NT2/D1 (cell line): Measurements from ENCODE around the gene LPAR1.

ENCODE experiments used
- DNase-seq: peaks from one replicate; pipeline ENCODE4 v3.0.0-alpha.2; 2011; ENCODE audit warnings: low read depth, low spot score
- H3K27me3 ChIP-seq: 2 replicates; pipeline ENCODE4 v1.6.0; 2011; ENCODE audit warnings: mild to moderate bottlenecking; ENCODE audit not compliant: insufficient read length, insufficient read depth
- H3K36me3 ChIP-seq: 2 replicates; pipeline ENCODE4 v1.6.1; 2011; ENCODE audit warnings: mild to moderate bottlenecking, low read length, mixed read lengths; ENCODE audit not compliant: insufficient read depth, insufficient read length
- H3K4me1 ChIP-seq: 2 replicates; pipeline ENCODE4 v1.5.1; 2011; ENCODE audit not compliant: insufficient read depth, insufficient read length
- H3K4me3 ChIP-seq: 2 replicates; pipeline ENCODE4 v1.5.1; 2011; ENCODE audit warnings: low read depth; ENCODE audit not compliant: insufficient read length
- H3K9ac ChIP-seq: 2 replicates; pipeline ENCODE4 v1.6.0; 2011; ENCODE audit warnings: low read depth; ENCODE audit not compliant: insufficient read length
- H3K9me3 ChIP-seq: 2 replicates; pipeline ENCODE4 v1.5.1; 2011; ENCODE audit warnings: mild to moderate bottlenecking, low read length; ENCODE audit not compliant: insufficient read depth
- SUZ12 ChIP-seq: IDR thresholded peaks from 2 replicates; pipeline ENCODE4 v1.6.1; 2011; ENCODE audit not compliant: insufficient read length, insufficient read depth; ENCODE audit errors: extremely low read depth
- YY1 ChIP-seq: IDR thresholded peaks from 2 replicates; pipeline ENCODE4 v1.6.1; 2011; ENCODE audit not compliant: insufficient read length, insufficient read depth
- ZNF274 ChIP-seq: IDR thresholded peaks from 2 replicates; pipeline ENCODE4 v1.6.1; 2011; ENCODE audit warnings: mild to moderate bottlenecking, low read depth, low read length

The LPAR1 gene

GRCh38 chr9:110850401-110851135 is 187.7 kb downstream of the LPAR1 start:
- no peak overlapping the region for H3K4me3 ChIP-seq
- no peaks in the 10 kb centered on the region for H3K9me3 ChIP-seq
- no peaks in the 10 kb centered on the region for H3K4me1 ChIP-seq
- no peak for DNase-seq
- no peak for TF ChIP-seq ZNF274
- no peaks in the 10 kb centered on the region for H3K27me3 ChIP-seq
- no peaks in the 10 kb centered on the region for H3K36me3 ChIP-seq
- H3K9ac ChIP-seq: no peak overlapping the region

- H3K27me3 ChIP-seq: no peaks in the 10 kb centered on the region
- H3K9me3 ChIP-seq: no peaks in the 10 kb centered on the region
- no peak overlapping the region for H3K4me3 ChIP-seq
- TF ChIP-seq SUZ12 (no peak), YY1 (no peak), ZNF274 (no peak)
- H3K9ac ChIP-seq: no peak overlapping the region
- H3K36me3 ChIP-seq: no peaks in the 10 kb centered on the region
- DNase-seq: no peak
- no peaks in the 10 kb centered on the region for H3K4me1 ChIP-seq
Observed at GRCh38 chr9:110847671-110848070, 190.6 kb downstream of the LPAR1 start.

GRCh38 chr9:110846215-110846614 is 192.1 kb downstream of the LPAR1 start:
- H3K36me3 ChIP-seq: no peaks in the 10 kb centered on the region
- no peak overlapping the region for H3K4me3 ChIP-seq
- H3K9me3 ChIP-seq: no peaks in the 10 kb centered on the region
- no peak for DNase-seq
- TF ChIP-seq ZNF274 (no peak), YY1 (no peak), SUZ12 (no peak)
- no peaks in the 10 kb centered on the region for H3K27me3 ChIP-seq
- H3K4me1 ChIP-seq: no peaks in the 10 kb centered on the region
- no peak overlapping the region for H3K9ac ChIP-seq

DNA sequence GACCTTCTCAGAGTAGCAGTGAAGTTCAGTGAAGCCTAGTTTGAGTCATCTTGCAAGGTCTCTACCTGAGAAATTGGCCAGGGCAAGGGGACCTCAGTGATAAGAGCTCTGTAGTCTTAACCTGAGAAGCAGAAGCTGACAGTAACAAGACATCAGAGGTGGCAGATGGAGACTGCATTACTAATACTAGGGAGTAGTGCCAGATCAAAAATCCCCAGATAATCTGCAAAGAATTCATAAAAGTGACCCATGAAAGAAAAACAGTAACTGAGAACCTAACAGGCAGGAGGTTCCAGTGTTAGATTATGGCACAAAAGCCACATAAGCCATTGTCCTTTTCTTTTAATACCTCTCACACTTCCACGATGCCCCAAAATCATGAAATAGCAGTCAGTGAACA is 194.1 kb downstream of the LPAR1 start:
- Histone ChIP-seq H3K4me3 (no peak overlapping the region), H3K9me3 (no peaks in the 10 kb centered on the region), H3K27me3 (no peaks in the 10 kb centered on the region), H3K36me3 (no peaks in the 10 kb centered on the region), H3K9ac (no peak overlapping the region), H3K4me1 (no peaks in the 10 kb centered on the region)
- DNase-seq: no peak
- TF ChIP-seq YY1: no peak
- TF ChIP-seq SUZ12: no peak

DNA sequence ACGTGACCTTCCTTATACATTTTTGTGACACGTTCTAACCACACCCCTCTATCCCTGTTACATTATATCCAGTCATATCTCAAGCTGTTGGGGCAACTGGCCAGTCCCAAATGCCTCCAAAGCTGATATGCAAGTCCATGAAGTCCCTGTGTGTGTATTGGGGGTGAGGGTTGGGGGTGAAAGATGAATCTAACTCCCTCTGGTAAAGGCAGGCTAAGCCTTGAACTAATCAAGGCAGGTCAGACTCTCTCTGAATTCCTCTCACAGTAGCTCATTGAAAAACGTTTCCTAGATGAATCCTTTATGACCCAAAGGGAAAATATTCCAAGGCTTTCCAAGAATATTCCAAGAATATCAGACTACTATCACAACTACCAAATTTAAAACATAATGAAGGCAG is 195.3 kb downstream of the LPAR1 start:
- no peak for DNase-seq
- no peak overlapping the region for H3K4me3 ChIP-seq
- no peaks in the 10 kb centered on the region for H3K36me3 ChIP-seq
- no peaks in the 10 kb centered on the region for H3K4me1 ChIP-seq
- H3K9me3 ChIP-seq: no peaks in the 10 kb centered on the region
- H3K27me3 ChIP-seq: no peaks in the 10 kb centered on the region
- TF ChIP-seq SUZ12 (no peak), YY1 (no peak), ZNF274 (no peak)
- no peak overlapping the region for H3K9ac ChIP-seq

DNA sequence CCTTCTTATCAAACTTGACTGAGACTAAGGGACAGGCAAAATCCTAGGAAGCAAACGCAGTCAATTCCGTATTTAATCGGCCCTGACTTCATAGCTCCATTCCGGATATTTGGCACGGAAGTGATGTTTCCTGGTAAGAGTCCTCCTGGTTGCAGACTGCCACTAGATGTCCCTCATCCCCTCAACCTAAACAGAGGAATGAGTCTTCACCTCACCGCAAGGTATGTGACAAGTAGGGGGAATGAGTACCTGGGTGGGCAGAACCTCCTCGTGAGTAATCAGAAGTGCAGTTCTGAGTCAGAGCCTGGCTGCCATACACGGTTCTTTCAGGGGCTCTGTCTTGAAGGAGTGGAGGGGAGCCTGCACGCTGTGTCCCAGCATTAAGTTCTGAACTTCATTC is 196.1 kb downstream of the LPAR1 start:
- Histone ChIP-seq H3K9me3 (0 out of 2 replicates have a peak, but pooled peaks cover 1% of the 10 kb centered on the region), H3K36me3 (no peaks in the 10 kb centered on the region), H3K9ac (no peak overlapping the region), H3K4me3 (no peak overlapping the region), H3K27me3 (no peaks in the 10 kb centered on the region), H3K4me1 (no peaks in the 10 kb centered on the region)
- TF ChIP-seq SUZ12: no peak
- no peak for DNase-seq

GRCh38 chr9:110837401-110838005 is 200.8 kb downstream of the LPAR1 start:
- no peaks in the 10 kb centered on the region for H3K36me3 ChIP-seq
- TF ChIP-seq ZNF274 (no peak), YY1 (no peak), SUZ12 (no peak)
- H3K9ac ChIP-seq: no peak overlapping the region
- peaks cover 3% of the 10 kb centered on the region; the same call in 1 of the 2 replicates for H3K9me3 ChIP-seq
- H3K4me3 ChIP-seq: no peak overlapping the region
- H3K4me1 ChIP-seq: no peaks in the 10 kb centered on the region
- no peak for DNase-seq
- no peaks in the 10 kb centered on the region for H3K27me3 ChIP-seq
